OCI-LY3 (cell line): ENCODE results near the gene SERPINB10.

Experiments
- H2AFZ ChIP-seq: fragments of 200-600, 300-600 bp; shearing (Covaris generic); 2 replicates; pipeline ENCODE4 v1.6.0; 2014; ENCODE audit warnings: antibody characterized with exemption, low read depth, low read length
- H3K27ac ChIP-seq: fragments of 200-600, 300-600 bp; sonication (generic); 2 replicates; pipeline ENCODE4 v1.5.1; 2014; ENCODE audit warnings: mild to moderate bottlenecking, low read length, moderate library complexity, mixed read lengths
- H3K27me3 ChIP-seq: fragments of 200-600, 300-600 bp; sonication (generic); 2 replicates; pipeline ENCODE4 v1.6.1; 2014; ENCODE audit warnings: low read depth, low read length, mixed read lengths
- H3K36me3 ChIP-seq: fragments of 200-600, 300-600 bp; sonication (generic); replicated peaks from 2 replicates; pipeline ENCODE3; 2014; ENCODE audit warnings: low read depth, low read length, mixed read lengths
- H3K4me1 ChIP-seq: fragments of 300-600, 200-600 bp; sonication (generic); 2 replicates; pipeline ENCODE4 v1.6.1; 2014; ENCODE audit warnings: low read length, mixed read lengths
- H3K4me2 ChIP-seq: fragments of 200-600, 300-600 bp; sonication (generic); 2 replicates; pipeline ENCODE4 v1.6.1; 2014; ENCODE audit warnings: low read length, mixed read lengths
- H3K4me3 ChIP-seq: fragments of 300-600, 200-600 bp; sonication (generic); 2 replicates; pipeline ENCODE4 v1.5.1; 2014; ENCODE audit warnings: antibody characterized with exemption, mild to moderate bottlenecking, low read length, moderate library complexity
- H3K79me2 ChIP-seq: fragments of 300-600, 200-600 bp; shearing (Covaris generic); 2 replicates; pipeline ENCODE4 v1.6.1; 2014; ENCODE audit warnings: mild to moderate bottlenecking, low read length, mixed read lengths
- H3K9ac ChIP-seq: fragments of 300-600, 200-600 bp; shearing (Covaris generic); 2 replicates; pipeline ENCODE4 v1.6.0; 2014; ENCODE audit warnings: mild to moderate bottlenecking, low read length, moderate library complexity
- H3K9me3 ChIP-seq: fragments of 200-600, 300-600 bp; shearing (Covaris generic); 2 replicates; pipeline ENCODE4 v1.6.1; 2014; ENCODE audit warnings: low read length, mixed read lengths; ENCODE audit not compliant: insufficient read depth
- H4K20me1 ChIP-seq: fragments of 200-600, 300-600 bp; sonication (generic); 2 replicates; pipeline ENCODE4 v1.6.1; 2016; ENCODE audit warnings: low read length, mixed read lengths; ENCODE audit not compliant: insufficient read depth
- EZH2phosphoT487 ChIP-seq: fragments of 200-600 bp; shearing (Covaris generic); IDR thresholded peaks from 2 replicates; pipeline ENCODE4 v1.6.1; 2018; ENCODE audit warnings: antibody characterized with exemption, mixed run types, low read depth
- TF ChIP-seq, protein P1 (sequence below): fragments of 200-600, 300-600 bp; sonication (generic); IDR thresholded peaks from 2 replicates; pipeline ENCODE4 v1.5.1; 2014; ENCODE audit warnings: antibody characterized with exemption, low read length, low read depth

SERPINB10 gene

DNA sequence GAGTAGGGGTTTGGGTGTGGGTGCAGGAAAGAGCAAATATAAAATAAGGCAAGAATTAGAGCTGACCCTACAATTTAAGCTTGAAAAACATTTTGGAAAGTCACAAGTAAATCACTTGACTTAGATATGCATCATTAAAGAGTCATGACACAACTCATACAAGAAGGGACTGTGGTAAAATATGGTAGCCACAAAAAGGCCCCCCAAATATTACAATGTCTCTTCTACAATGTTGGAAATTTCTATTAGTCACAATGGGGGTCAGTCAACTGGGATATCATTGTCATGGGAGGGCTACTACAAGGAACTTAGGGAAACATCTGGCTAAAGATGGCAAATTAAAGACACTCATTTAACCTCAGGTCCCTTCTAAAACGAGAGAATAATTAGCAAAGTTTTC is 35.9 kb upstream of the SERPINB10 start:
- Histone ChIP-seq H3K4me1 (no peaks in the 10 kb centered on the region), H3K79me2 (no peaks in the 10 kb centered on the region), H2AFZ (no peak overlapping the region), H3K27me3 (peaks cover 22% of the 10 kb centered on the region), H3K9me3 (no peaks in the 10 kb centered on the region), H3K4me3 (no peak overlapping the region), H3K27ac (no peak overlapping the region), H3K9ac (no peak overlapping the region), H4K20me1 (no peaks in the 10 kb centered on the region), H3K36me3 (no peaks in the 10 kb centered on the region), H3K4me2 (no peak overlapping the region)
- TF ChIP-seq, protein P1, sequence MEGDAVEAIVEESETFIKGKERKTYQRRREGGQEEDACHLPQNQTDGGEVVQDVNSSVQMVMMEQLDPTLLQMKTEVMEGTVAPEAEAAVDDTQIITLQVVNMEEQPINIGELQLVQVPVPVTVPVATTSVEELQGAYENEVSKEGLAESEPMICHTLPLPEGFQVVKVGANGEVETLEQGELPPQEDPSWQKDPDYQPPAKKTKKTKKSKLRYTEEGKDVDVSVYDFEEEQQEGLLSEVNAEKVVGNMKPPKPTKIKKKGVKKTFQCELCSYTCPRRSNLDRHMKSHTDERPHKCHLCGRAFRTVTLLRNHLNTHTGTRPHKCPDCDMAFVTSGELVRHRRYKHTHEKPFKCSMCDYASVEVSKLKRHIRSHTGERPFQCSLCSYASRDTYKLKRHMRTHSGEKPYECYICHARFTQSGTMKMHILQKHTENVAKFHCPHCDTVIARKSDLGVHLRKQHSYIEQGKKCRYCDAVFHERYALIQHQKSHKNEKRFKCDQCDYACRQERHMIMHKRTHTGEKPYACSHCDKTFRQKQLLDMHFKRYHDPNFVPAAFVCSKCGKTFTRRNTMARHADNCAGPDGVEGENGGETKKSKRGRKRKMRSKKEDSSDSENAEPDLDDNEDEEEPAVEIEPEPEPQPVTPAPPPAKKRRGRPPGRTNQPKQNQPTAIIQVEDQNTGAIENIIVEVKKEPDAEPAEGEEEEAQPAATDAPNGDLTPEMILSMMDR, result no peak
- no peak for TF ChIP-seq EZH2phosphoT487

GRCh38 chr18:63872586-63872985 is 35.2 kb upstream of the SERPINB10 start:
- Histone ChIP-seq H3K27me3 (peaks cover 17% of the 10 kb centered on the region), H4K20me1 (no peaks in the 10 kb centered on the region), H3K9ac (no peak overlapping the region), H3K79me2 (no peaks in the 10 kb centered on the region), H3K36me3 (no peaks in the 10 kb centered on the region), H3K9me3 (no peaks in the 10 kb centered on the region), H2AFZ (no peak overlapping the region), H3K4me1 (no peaks in the 10 kb centered on the region), H3K4me2 (no peak overlapping the region), H3K27ac (no peak overlapping the region), H3K4me3 (no peak overlapping the region)
- TF ChIP-seq, protein P1, result no peak
- no peak for TF ChIP-seq EZH2phosphoT487

- Histone ChIP-seq H3K27ac (no peak overlapping the region), H3K36me3 (no peaks in the 10 kb centered on the region), H3K9ac (no peak overlapping the region), H3K4me1 (no peaks in the 10 kb centered on the region), H2AFZ (no peak overlapping the region), H3K27me3 (no peaks in the 10 kb centered on the region), H3K4me2 (no peak overlapping the region), H3K79me2 (no peaks in the 10 kb centered on the region), H4K20me1 (no peaks in the 10 kb centered on the region), H3K4me3 (no peak overlapping the region), H3K9me3 (no peaks in the 10 kb centered on the region)
- TF ChIP-seq, protein P1, result no peak
Observed at GRCh38 chr18:63878343-63878742, 29.4 kb upstream of the SERPINB10 start.

DNA sequence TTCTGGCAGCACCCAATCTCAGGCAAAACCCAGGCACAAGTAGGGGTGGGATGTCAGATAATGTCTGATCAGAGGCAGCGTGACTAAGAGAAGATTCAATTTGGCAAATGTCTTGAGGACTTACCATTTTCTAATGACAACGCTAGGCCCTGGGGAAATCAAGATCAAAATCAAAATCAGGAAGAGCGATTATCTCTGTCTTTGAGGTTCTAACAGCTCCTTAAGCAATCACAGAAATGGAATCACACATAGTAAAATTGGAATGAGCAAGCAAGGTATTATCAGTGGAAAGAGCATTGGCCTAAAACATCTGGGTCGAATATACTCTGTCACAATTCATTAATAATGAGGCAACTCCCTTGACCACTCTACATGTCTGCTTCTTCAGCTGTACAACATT is 28.8 kb upstream of the SERPINB10 start:
- Histone ChIP-seq H3K27ac (no peak overlapping the region), H2AFZ (no peak overlapping the region), H3K79me2 (no peaks in the 10 kb centered on the region), H3K4me3 (no peak overlapping the region), H3K27me3 (no peaks in the 10 kb centered on the region), H3K4me2 (no peak overlapping the region), H3K9me3 (no peaks in the 10 kb centered on the region), H3K4me1 (no peaks in the 10 kb centered on the region), H4K20me1 (no peaks in the 10 kb centered on the region), H3K9ac (no peak overlapping the region), H3K36me3 (no peaks in the 10 kb centered on the region)
- no peak for TF ChIP-seq EZH2phosphoT487
- TF ChIP-seq, protein P1, result no peak
